ENCODE measurements around the gene ACOX3. TPM values are rescaled to one million over a fixed set of nuclear protein-coding genes. Genes with fewer than 3 reads are reported as not detected.

Gene ACOX3
- total and polyA plus RNA-seq, 10 of the 15 experiments (the other 5 are each of a cell fraction or from before 2014, with no cell fraction given), result 2.0 to 24.5 (median 14.0) TPM

- no peaks in the 10 kb centered on the region for H3K27me3 ChIP-seq (replicated peaks in 1 of 2; ENCODE audit: control insufficient read depth in 2 of 2, insufficient read depth in 2 of 2, low read length in 1 of 2)
- no peak for TF ChIP-seq CEBPB (IDR thresholded peaks at IDR 0.05; ENCODE audit: borderline replicate concordance in 1 of 2, low read depth in 2 of 2, low read length in 2 of 2)
- no peak for TF ChIP-seq ESRRA (IDR thresholded peaks at IDR 0.05; ENCODE audit: low read length)
- TF ChIP-seq BCL11A (IDR thresholded peaks at IDR 0.05; ENCODE audit: low read depth, low read length), result no peak
- no peak for TF ChIP-seq KLF5 (IDR thresholded peaks at IDR 0.05; ENCODE audit: partially characterized antibody)
- TF ChIP-seq TCF7 (IDR thresholded peaks at IDR 0.05; ENCODE audit: borderline replicate concordance), result no peak
- no peaks in the 10 kb centered on the region for H3K4me1 ChIP-seq (ENCODE audit: control insufficient read depth, insufficient read depth, low read length)
- RAD21 ChIA-PET (ENCODE audit: unreplicated experiment), result interaction anchor here (0.6 to 2.1 kb wide), 8 partner anchors 10 to 226 kb away, joined by 3 to 10 read pairs (median 3); no protein-coding TSS in a partner anchor
- peaks cover 0 to 9% of the 10 kb centered on the region in 2 experiments; a peak in 3 of 4 replicates for H3K36me3 ChIP-seq (ENCODE audit: control insufficient read depth in 2 of 2, insufficient read depth in 2 of 2, low read length in 1 of 2)
- no peaks in the 10 kb centered on the region for H4K20me1 ChIP-seq (ENCODE audit: control insufficient read depth, insufficient read depth)
- BruUV-seq (replicated peaks), result no TSS peak
- no peak overlapping the region for H3K4me2 ChIP-seq (ENCODE audit: control insufficient read depth, insufficient read depth)
- SMC1A ChIA-PET (ENCODE audit: uncharacterized antibody, unreplicated experiment), result interaction anchor here (0.8 to 2.5 kb wide), 6 partner anchors 9 to 225 kb away, joined by 3 to 22 read pairs (median 4); no protein-coding TSS in a partner anchor
- ATAC-seq (no peak), FAIRE-seq (no peak), DNase-seq (ENCODE audit: low read depth, low spot score) (no peak)
- intact Hi-C loops (cut with micrococcal nuclease; ENCODE audit: unreplicated experiment) (loop anchor here (1.0 to 10.0 kb wide), 3 partner anchors 78 to 160 kb away; no protein-coding TSS in a partner anchor), in situ Hi-C loops (cut with MboI) (loop anchor here (5.0 kb wide), 1 partner anchor 160 kb away; no protein-coding TSS in a partner anchor)
- no peak overlapping the region for H3K4me3 ChIP-seq
- POLR2A ChIA-PET, result no interaction called here
- H3K9me3 ChIP-seq (replicated peaks; ENCODE audit: control insufficient read depth, insufficient read depth, low read length), result no peaks in the 10 kb centered on the region
- H2AFZ ChIP-seq (ENCODE audit: control insufficient read depth, low read depth, low read length), result no peak overlapping the region
- CTCF ChIA-PET, result interaction anchor here (0.7 to 3.8 kb wide), 17 partner anchors 9 to 262 kb away, joined by 3 to 24 read pairs (median 4); no protein-coding TSS in a partner anchor
- 86% methylated on average over 14 of the region's 14 CpGs for WGBS (ENCODE audit: insufficient coverage, insufficient replicate concordance, low lambda C conversion rate, missing lambda C conversion rate)
- no peak overlapping the region for H3K9ac ChIP-seq (ENCODE audit: control insufficient read depth, insufficient read depth, low read length)
- no peaks in the 10 kb centered on the region for H3K79me2 ChIP-seq (ENCODE audit: control insufficient read depth, insufficient read depth, low read length)
- no peak overlapping the region for H3K27ac ChIP-seq (ENCODE audit: control insufficient read depth, insufficient read depth)
Observed at GRCh38 chr4:8402640-8403039, 37.9 kb downstream of the ACOX3 start.

GRCh38 chr4:8402181-8402597, 38.3 kb downstream of the ACOX3 start:
- DNase-seq (ENCODE audit: low read depth, low spot score), result no peak
- ChIA-PET CTCF (interaction anchor here (0.9 to 3.8 kb wide), 15 partner anchors 9 to 261 kb away, joined by 3 to 24 read pairs (median 4); no protein-coding TSS in a partner anchor), POLR2A (no interaction called here), SMC1A (ENCODE audit: uncharacterized antibody, unreplicated experiment) (interaction anchor here (1.2 to 2.5 kb wide), 5 partner anchors 9 to 225 kb away, joined by 3 to 22 read pairs (median 6); no protein-coding TSS in a partner anchor), RAD21 (ENCODE audit: unreplicated experiment) (interaction anchor here (0.9 to 2.1 kb wide), 7 partner anchors 10 to 226 kb away, joined by 3 to 10 read pairs (median 3); no protein-coding TSS in a partner anchor)
- H3K9me3 ChIP-seq (replicated peaks; ENCODE audit: control insufficient read depth, insufficient read depth, low read length), result no peaks in the 10 kb centered on the region
- in situ Hi-C loops (cut with MboI), result loop anchor here (5.0 kb wide), 1 partner anchor 160 kb away; no protein-coding TSS in a partner anchor
- no peak overlapping the region for H3K4me2 ChIP-seq (ENCODE audit: control insufficient read depth, insufficient read depth)
- no peaks in the 10 kb centered on the region for H3K4me1 ChIP-seq (ENCODE audit: control insufficient read depth, insufficient read depth, low read length)
- no TSS peak for BruUV-seq (replicated peaks)
- no peak overlapping the region for H3K9ac ChIP-seq (ENCODE audit: control insufficient read depth, insufficient read depth, low read length)
- H3K36me3 ChIP-seq (ENCODE audit: control insufficient read depth in 2 of 2, insufficient read depth in 2 of 2, low read length in 1 of 2), result peaks cover 0 to 9% of the 10 kb centered on the region in 2 experiments; a peak in 3 of 4 replicates
- no peaks in the 10 kb centered on the region for H3K27me3 ChIP-seq (replicated peaks in 1 of 2; ENCODE audit: control insufficient read depth in 2 of 2, insufficient read depth in 2 of 2, low read length in 1 of 2)
- FAIRE-seq, result no peak
- no peak for ATAC-seq
- H3K79me2 ChIP-seq (ENCODE audit: control insufficient read depth, insufficient read depth, low read length), result no peaks in the 10 kb centered on the region
- intact Hi-C loops (cut with micrococcal nuclease; ENCODE audit: unreplicated experiment), result loop anchor here (10.0 kb wide), 1 partner anchor 77 kb away; no protein-coding TSS in a partner anchor
- no peaks in the 10 kb centered on the region for H4K20me1 ChIP-seq (ENCODE audit: control insufficient read depth, insufficient read depth)
- no peak overlapping the region for H3K4me3 ChIP-seq
- no peak overlapping the region for H2AFZ ChIP-seq (ENCODE audit: control insufficient read depth, low read depth, low read length)
- WGBS (ENCODE audit: insufficient coverage, insufficient replicate concordance, low lambda C conversion rate, missing lambda C conversion rate), result 90% methylated on average over 8 of the region's 11 CpGs
- H3K27ac ChIP-seq (ENCODE audit: control insufficient read depth, insufficient read depth), result no peak overlapping the region
- TF ChIP-seq IKZF2 (IDR thresholded peaks at IDR 0.05) (no peak), ZNF384 (IDR thresholded peaks at IDR 0.05; ENCODE audit: borderline replicate concordance, low read depth, low read length) (no peak), EED (IDR thresholded peaks at IDR 0.05; ENCODE audit: low read depth) (no peak), NR2C2 (IDR thresholded peaks at IDR 0.05; ENCODE audit: borderline replicate concordance, control insufficient read depth, insufficient read length, low read depth) (no peak), MTA3 (IDR thresholded peaks at IDR 0.05; ENCODE audit: borderline replicate concordance, low read length) (no peak), SIN3A (IDR thresholded peaks at IDR 0.05; ENCODE audit: low read depth, low read length) (no peak), TCF7 (IDR thresholded peaks at IDR 0.05; ENCODE audit: borderline replicate concordance) (no peak), MYC (IDR thresholded peaks at IDR 0.05; ENCODE audit: insufficient read depth, insufficient read length, insufficient replicate concordance, low read length, severe bottlenecking) (no peak), LARP7 (IDR thresholded peaks at IDR 0.05) (no peak)
